ENCODE results near the gene NDUFS2. TPM values are rescaled to one million over a fixed set of nuclear protein-coding genes. Genes with fewer than 3 reads are reported as not detected.
A peak's percentile ranks its signal among the peaks of the same experiment; 100 is the strongest.

NDUFS2 gene
- total and polyA plus RNA-seq, 2 of the 8 experiments (the other 6 are each of a cell fraction or from before 2014, with no cell fraction given): 95.1 to 113 TPM

DNA sequence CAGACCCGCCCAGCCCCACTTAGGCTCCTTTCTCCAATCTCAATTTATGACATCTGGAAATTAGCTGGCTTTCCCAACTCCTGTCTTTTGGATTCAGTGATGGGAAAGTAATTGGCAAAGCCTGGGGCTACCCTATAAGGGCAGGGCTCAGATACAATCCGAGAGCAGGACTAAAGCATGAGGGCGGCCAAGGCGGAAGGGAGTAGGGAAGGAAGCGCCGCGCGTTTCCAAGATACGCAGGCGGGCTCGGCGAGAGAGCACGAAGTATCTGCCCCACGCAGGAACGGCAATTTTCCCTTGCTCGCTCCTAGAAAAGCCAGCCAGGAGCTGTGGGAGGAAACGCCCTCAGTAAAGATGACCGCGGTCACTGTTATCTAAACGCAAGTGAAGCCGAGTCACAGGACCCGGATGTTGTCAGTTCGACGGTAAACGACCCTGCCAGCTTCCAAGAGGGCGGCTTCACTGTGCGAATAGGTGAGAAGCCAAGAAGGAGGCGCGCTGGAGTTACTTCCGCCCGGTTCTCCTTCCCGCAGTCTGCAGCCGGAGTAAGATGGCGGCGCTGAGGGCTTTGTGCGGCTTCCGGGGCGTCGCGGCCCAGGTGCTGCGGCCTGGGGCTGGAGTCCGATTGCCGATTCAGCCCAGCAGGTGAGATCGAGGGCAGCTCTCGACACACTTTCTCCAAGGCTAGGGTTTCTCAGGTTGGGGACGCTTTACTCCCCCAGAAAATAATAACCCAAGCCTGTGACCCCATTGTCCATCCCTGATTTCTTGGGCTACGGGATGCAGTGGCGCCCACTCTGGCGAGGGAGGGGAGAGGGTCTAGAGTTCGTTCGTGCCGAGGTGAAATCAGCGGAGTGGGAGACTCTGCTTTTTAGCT is at the start of gene NDUFS2 (continued):
- TF ChIP-seq POU5F1 (IDR thresholded peaks at IDR 0.05; ENCODE audit: low read depth, low read length): no peak
- TF ChIP-seq KDM5A (IDR thresholded peaks at IDR 0.05; ENCODE audit: low read length): peak; percentile 65
- TF ChIP-seq, protein P1, sequence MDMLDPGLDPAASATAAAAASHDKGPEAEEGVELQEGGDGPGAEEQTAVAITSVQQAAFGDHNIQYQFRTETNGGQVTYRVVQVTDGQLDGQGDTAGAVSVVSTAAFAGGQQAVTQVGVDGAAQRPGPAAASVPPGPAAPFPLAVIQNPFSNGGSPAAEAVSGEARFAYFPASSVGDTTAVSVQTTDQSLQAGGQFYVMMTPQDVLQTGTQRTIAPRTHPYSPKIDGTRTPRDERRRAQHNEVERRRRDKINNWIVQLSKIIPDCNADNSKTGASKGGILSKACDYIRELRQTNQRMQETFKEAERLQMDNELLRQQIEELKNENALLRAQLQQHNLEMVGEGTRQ (IDR thresholded peaks at IDR 0.05; ENCODE audit: low read length): 0 out of 2 replicates have a peak, but pooled peaks have one; percentile 6
- TF ChIP-seq CREB1 (IDR thresholded peaks at IDR 0.05): peak; percentile 80
- 0 out of 2 replicates have a peak, but pooled peaks have one; percentile 7 for TF ChIP-seq SP1 (IDR thresholded peaks at IDR 0.05; ENCODE audit: low read depth, low read length)
- no peak for TF ChIP-seq RFX5 (IDR thresholded peaks at IDR 0.05; ENCODE audit: borderline replicate concordance, low read depth, low read length)
- no peak for TF ChIP-seq JUN (IDR thresholded peaks at IDR 0.05; ENCODE audit: low read depth, low read length)
- TF ChIP-seq TBP (IDR thresholded peaks at IDR 0.05; ENCODE audit: low read depth, low read length): peak; percentile 94
- peak; percentile 90 for TF ChIP-seq SIX5 (IDR thresholded peaks at IDR 0.05; ENCODE audit: low read depth, low read length)
- no peak for TF ChIP-seq RBBP5 (IDR thresholded peaks at IDR 0.05; ENCODE audit: borderline replicate concordance, low read depth, low read length)
- no peak for TF ChIP-seq ZNF274 (IDR thresholded peaks at IDR 0.05; ENCODE audit: borderline replicate concordance, extremely low read depth, low read length)
- no peak for TF ChIP-seq SAP30 (IDR thresholded peaks at IDR 0.05; ENCODE audit: insufficient read depth, insufficient replicate concordance, low read length)
- TF ChIP-seq CBX8 (IDR thresholded peaks at IDR 0.05; ENCODE audit: borderline replicate concordance, low read depth, low read length): no peak
- peak; percentile 9; the same call in 1 of the 2 replicates for TF ChIP-seq CEBPB (IDR thresholded peaks at IDR 0.05; ENCODE audit: low read depth, low read length)
- no peak for TF ChIP-seq BCL11A (IDR thresholded peaks at IDR 0.05; ENCODE audit: low read depth in 2 of 2, low read length in 2 of 2)
- TF ChIP-seq JUND (IDR thresholded peaks at IDR 0.05; ENCODE audit: low read length): no peak
- peak in 1 of 2 experiments; percentile 89; a peak in 2 of 4 replicates for TF ChIP-seq SIN3A (conservative IDR thresholded peaks at IDR 0.05 in 1 of 2, IDR thresholded peaks at IDR 0.05 in 1 of 2; ENCODE audit: low read depth in 1 of 2, low read length in 2 of 2)
- no peak for TF ChIP-seq SP2 (IDR thresholded peaks at IDR 0.05; ENCODE audit: low read length)

Data from H1 (cell line).